ENCODE results near the gene HOXD3. TPM values are rescaled to one million over a fixed set of nuclear protein-coding genes. Genes with fewer than 3 reads are reported as not detected.

The HOXD3 gene
- total and polyA plus RNA-seq, 2 of the 8 experiments (the other 6 are each of a cell fraction or from before 2014, with no cell fraction given): not detected

DNA sequence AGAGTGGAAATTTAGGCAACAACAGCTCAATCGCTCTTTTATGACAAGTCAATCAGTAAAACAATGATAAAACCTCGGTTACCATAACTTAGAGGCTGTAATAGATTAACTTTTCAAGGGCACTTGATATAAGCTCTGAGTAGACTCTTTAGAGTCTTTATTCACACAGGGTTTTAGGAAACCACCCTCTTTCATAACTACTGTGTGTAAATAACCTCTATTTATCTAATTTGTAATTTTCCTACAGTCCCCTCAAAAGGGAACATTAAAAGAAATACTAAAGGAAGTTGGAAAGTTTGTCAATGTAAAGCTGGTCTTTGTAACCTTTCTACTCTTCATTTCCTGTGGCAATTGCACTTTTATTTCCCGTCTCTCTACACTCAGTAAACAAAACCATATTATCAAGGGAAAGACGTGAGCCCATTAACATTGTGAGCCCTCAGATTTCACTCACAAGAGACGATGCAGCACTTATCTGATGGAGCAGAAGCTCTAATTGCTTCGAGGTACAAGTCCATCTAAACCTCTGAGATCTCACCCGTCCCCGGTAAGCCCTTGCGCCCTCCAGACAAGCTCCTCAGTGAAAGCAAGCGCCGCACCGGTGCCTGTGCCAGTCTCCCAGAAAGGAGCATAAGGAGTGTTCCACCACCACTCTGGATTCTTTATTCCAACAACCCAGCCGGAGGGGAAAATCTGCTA is 30.2 kb downstream of the HOXD3 start:
- Histone ChIP-seq H3K36me3 (ENCODE audit: control insufficient read depth in 2 of 4, insufficient read depth in 4 of 4, low read length in 3 of 4) (no peaks in the 10 kb centered on the region), H2AFZ (ENCODE audit: low read length) (no peak overlapping the region), H3K23ac (ENCODE audit: insufficient read length) (no peak overlapping the region), H3K56ac (replicated peaks; ENCODE audit: insufficient read length, low read depth, low read length) (no peak overlapping the region), H2BK5ac (ENCODE audit: low read depth, low read length) (no peak overlapping the region), H3K23me2 (ENCODE audit: low read depth, low read length) (peaks cover 11% of the 10 kb centered on the region; the same call in 1 of the 2 replicates), H3K79me1 (ENCODE audit: low read depth, low read length) (no peaks in the 10 kb centered on the region), H3K79me2 (ENCODE audit: control insufficient read depth in 1 of 2, insufficient read depth in 2 of 2, low read length in 2 of 2) (no peaks in the 10 kb centered on the region), H3K4me1 (replicated peaks in 1 of 4; ENCODE audit: control insufficient read depth in 3 of 4, insufficient read depth in 4 of 4, low read length in 3 of 4) (peaks cover 3 to 6% (median 4%) of the 10 kb centered on the region in 4 experiments; a peak in 5 of 7 replicates), H3K14ac (ENCODE audit: insufficient read length) (no peak overlapping the region), H3K18ac (ENCODE audit: extremely low read depth, low read length) (no peak overlapping the region), H4K91ac (replicated peaks; ENCODE audit: insufficient read length, low read length) (no peak overlapping the region), H2BK120ac (replicated peaks; ENCODE audit: low read depth, low read length) (no peak overlapping the region), H3K4me3 (ENCODE audit: extremely low read depth in 1 of 4, insufficient read depth in 2 of 4, low read depth in 3 of 4, low read length in 4 of 4) (peak overlapping the region in 1 of 4 experiments; percentile 54; a peak in 2 of 8 replicates), H4K8ac (ENCODE audit: extremely low read depth, insufficient read depth, low read length) (no peak overlapping the region), H2BK20ac (ENCODE audit: low read length) (no peak overlapping the region), H3K27me3 (replicated peaks in 1 of 4; ENCODE audit: control insufficient read depth in 3 of 4, extremely low read depth in 1 of 4, insufficient read depth in 3 of 4, low read length in 3 of 4) (peaks cover 78 to 99% (median 95%) of the 10 kb centered on the region in 4 experiments), H3K4ac (replicated peaks; ENCODE audit: insufficient read length, low read depth, low read length) (no peak overlapping the region), H3K9me3 (ENCODE audit: insufficient read depth in 2 of 2, low read depth in 1 of 2, low read length in 1 of 2) (no peaks in the 10 kb centered on the region), H3K27ac (ENCODE audit: low read depth, low read length) (no peak overlapping the region), H2BK12ac (ENCODE audit: low read depth, low read length) (0 out of 2 replicates have a peak overlapping the region, but pooled peaks have one; percentile 71), H2AK5ac (ENCODE audit: low read depth, low read length) (no peak overlapping the region), H4K20me1 (replicated peaks in 1 of 2; ENCODE audit: control insufficient read depth in 1 of 2, insufficient read depth in 2 of 2, low read length in 2 of 2) (peaks cover 15 to 21% of the 10 kb centered on the region in 2 experiments), H3K4me2 (ENCODE audit: insufficient read depth in 1 of 2, low read depth in 2 of 2, low read length in 2 of 2) (peak overlapping the region; percentile 63 to 76), H3K9ac (replicated peaks in 1 of 4; ENCODE audit: extremely low read depth in 1 of 4, low read depth in 3 of 4, low read length in 3 of 4) (no peak overlapping the region), H4K5ac (ENCODE audit: insufficient read length, low read depth, low read length) (no peak overlapping the region), H2BK15ac (ENCODE audit: low read length) (no peak overlapping the region)
- WGBS, 2 experiments (ENCODE audit: extremely low coverage in 1 of 2, insufficient coverage in 1 of 2, insufficient read length in 1 of 2, insufficient replicate concordance in 2 of 2, low coverage in 1 of 2, low lambda C conversion rate in 2 of 2, missing lambda C conversion rate in 1 of 2): 10% methylated on average over 13 of the region's 13 CpGs; no CpG with 5 or more reads in 1 of the 2 experiments
- DNase-seq (ENCODE audit: low read depth in 1 of 2, low spot score in 2 of 2): no peak
- TF ChIP-seq RNF2 (IDR thresholded peaks at IDR 0.05; ENCODE audit: borderline replicate concordance, low read depth, low read length, missing control alignments, poor library complexity, severe bottlenecking): peak; percentile 79
- TF ChIP-seq CREB1 (IDR thresholded peaks at IDR 0.05): no peak
- TF ChIP-seq SUZ12 (IDR thresholded peaks at IDR 0.05; ENCODE audit: low read length): peak; percentile 94; the same call in 1 of the 2 replicates
- peak; percentile 97 for TF ChIP-seq EZH2 (IDR thresholded peaks at IDR 0.05; ENCODE audit: low read depth, low read length, severe bottlenecking)
- POLR2A ChIA-PET (ENCODE audit: partially characterized antibody): interaction anchor here (0.8 to 1.5 kb wide), 2 partner anchors 12 to 83 kb away, joined by 3 read pairs; no protein-coding TSS in a partner anchor
- FAIRE-seq: no peak
- CTCF ChIA-PET (ENCODE audit: partially characterized antibody): interaction anchor here (0.6 to 8.7 kb wide), 11 partner anchors 8 to 367 kb away, joined by 3 to 60 read pairs (median 4); no protein-coding TSS in a partner anchor
